Lower lobe of right lung (tissue), 2 donors: Measurements from ENCODE around the gene IRF2BP2. TPM values are rescaled to one million over a fixed set of nuclear protein-coding genes. Genes with fewer than 3 reads are reported as not detected.
A peak's percentile ranks its signal among the peaks of the same experiment; 100 is the strongest.

Experiments used
- ATAC-seq, 2 donors: fragments of 200-7000 bp; cut with Tn5 transposase; one replicate each; pipeline ENCODE4 v1.9.1; 2020 to 2022; ENCODE audit warnings: mild to moderate bottlenecking in 2 of 2, moderate library complexity in 2 of 2
- DNase-seq: peaks from one replicate; pipeline ENCODE4 v3.0.0-alpha.2; 2020
- H3K27ac ChIP-seq: fragments of 200-600 bp; one replicate; pipeline ENCODE4 v1.8.0; 2022
- H3K27me3 ChIP-seq: fragments of 200-600 bp; one replicate; pipeline ENCODE4 v1.8.0; 2022; ENCODE audit warnings: low read depth
- H3K36me3 ChIP-seq: fragments of 200-600 bp; one replicate; pipeline ENCODE4 v1.8.0; 2022; ENCODE audit warnings: mild to moderate bottlenecking
- H3K4me1 ChIP-seq: fragments of 200-600 bp; one replicate; pipeline ENCODE4 v1.8.0; 2022
- H3K4me3 ChIP-seq: fragments of 200-600 bp; one replicate; pipeline ENCODE4 v1.8.0; 2022; ENCODE audit warnings: mild to moderate bottlenecking
- H3K9me3 ChIP-seq: fragments of 200-600 bp; one replicate; pipeline ENCODE4 v1.8.0; 2022
- intact Hi-C: fragments of 100-400 bp; cut with DNase I; formaldehyde crosslinking; loops from one replicate; pipeline ENCODE4 v1.11.0; 2022
- total RNA-seq: library from RNA; stranded (reverse); fragmentation: NEBNext Ultra II Directional; extraction: Animal tissue kit (Norgen Biotek cat#: 25700); gene quantifications from one replicate; pipeline ENCODE4 v1.2.1, GENCODE V29; 2021
- TF ChIP-seq, protein P1 (sequence below): fragments of 200-600 bp; IDR thresholded peaks from one replicate; pipeline ENCODE4 v1.8.0; 2022; ENCODE audit warnings: antibody characterized with exemption, mild to moderate bottlenecking
- donor health status: DM: no; HTN: yes; CAD: no; lungs with severe emphysema.

Gene IRF2BP2
- total RNA-seq, 1 donor from 2014 or later, result 154 TPM

DNA sequence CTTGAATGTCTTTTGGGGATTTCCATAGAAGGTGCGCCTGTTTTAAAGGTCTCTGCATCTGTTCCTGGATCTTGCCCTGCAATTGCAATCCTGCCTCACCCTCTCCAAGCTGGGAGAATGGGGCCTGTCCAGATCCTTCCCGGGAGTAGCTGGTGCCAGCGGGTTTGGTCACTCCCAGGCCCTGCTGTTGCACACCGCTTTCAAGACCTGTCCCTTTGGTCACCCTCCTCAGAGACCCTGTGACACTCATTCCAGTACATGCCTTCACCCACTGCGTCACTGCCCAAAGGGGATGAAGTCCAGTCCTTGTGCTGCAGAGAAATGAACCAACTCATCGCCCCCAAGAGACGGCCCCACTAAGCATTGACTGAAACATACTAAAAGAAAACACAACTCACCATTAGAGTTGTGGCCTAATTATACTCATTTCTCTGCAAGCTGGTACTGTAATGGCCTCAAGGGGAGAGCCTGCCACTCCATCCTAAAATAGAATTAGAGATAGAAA, 1.9 kb upstream of the IRF2BP2 start:
- H3K4me1 ChIP-seq, result peaks cover 49% of the 10 kb centered on the region
- H3K27ac ChIP-seq, result peak overlapping the region; percentile 94
- H3K36me3 ChIP-seq, result peaks cover 10% of the 10 kb centered on the region
- peak overlapping the region; percentile 60 for H3K4me3 ChIP-seq
- intact Hi-C loops, result loop anchor here (5.0 kb wide), 1 partner anchor 110 kb away; no protein-coding TSS in a partner anchor
- TF ChIP-seq, protein P1, sequence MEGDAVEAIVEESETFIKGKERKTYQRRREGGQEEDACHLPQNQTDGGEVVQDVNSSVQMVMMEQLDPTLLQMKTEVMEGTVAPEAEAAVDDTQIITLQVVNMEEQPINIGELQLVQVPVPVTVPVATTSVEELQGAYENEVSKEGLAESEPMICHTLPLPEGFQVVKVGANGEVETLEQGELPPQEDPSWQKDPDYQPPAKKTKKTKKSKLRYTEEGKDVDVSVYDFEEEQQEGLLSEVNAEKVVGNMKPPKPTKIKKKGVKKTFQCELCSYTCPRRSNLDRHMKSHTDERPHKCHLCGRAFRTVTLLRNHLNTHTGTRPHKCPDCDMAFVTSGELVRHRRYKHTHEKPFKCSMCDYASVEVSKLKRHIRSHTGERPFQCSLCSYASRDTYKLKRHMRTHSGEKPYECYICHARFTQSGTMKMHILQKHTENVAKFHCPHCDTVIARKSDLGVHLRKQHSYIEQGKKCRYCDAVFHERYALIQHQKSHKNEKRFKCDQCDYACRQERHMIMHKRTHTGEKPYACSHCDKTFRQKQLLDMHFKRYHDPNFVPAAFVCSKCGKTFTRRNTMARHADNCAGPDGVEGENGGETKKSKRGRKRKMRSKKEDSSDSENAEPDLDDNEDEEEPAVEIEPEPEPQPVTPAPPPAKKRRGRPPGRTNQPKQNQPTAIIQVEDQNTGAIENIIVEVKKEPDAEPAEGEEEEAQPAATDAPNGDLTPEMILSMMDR, result no peak
- no peak for ATAC-seq
- no peaks in the 10 kb centered on the region for H3K27me3 ChIP-seq
- no peaks in the 10 kb centered on the region for H3K9me3 ChIP-seq
- peak; percentile 71 for DNase-seq

DNA sequence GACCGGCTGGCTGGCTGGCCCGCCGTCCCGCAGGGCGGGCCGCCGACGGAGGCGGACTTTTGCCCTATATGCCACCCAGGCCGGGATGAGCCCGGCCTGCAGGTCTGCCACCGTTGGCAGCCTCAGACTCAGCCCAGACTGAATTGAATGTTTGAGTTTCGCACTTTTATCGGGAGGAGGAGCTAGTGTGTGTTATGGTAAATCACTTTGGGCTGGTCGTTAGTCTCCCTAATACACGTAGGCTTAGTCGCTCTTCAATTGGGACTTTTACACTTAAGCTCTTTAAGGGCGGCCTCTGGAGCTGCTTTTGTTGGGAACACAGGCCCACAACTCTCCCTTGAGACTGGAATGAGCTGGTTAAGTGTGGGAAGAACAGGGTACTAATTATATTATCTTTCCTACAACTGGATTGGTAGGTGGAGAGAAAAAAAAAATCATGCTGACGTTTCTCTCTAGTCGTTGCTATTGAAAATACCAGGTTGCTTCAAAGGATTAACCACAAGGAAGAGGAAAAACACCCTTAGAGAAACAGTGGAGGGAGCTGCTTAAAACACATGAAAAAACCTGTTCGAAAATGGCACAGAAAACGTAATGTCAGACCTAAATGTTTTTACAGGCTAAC, 1.4 kb upstream of the IRF2BP2 start:
- DNase-seq (no peak), ATAC-seq (peak; percentile 56 to 60)
- H3K4me3 ChIP-seq, result peak overlapping the region; percentile 60
- peaks cover 44% of the 10 kb centered on the region for H3K4me1 ChIP-seq
- intact Hi-C loops, result loop anchor here (5.0 kb wide), 1 partner anchor 111 kb away; no protein-coding TSS in a partner anchor
- peaks cover 16% of the 10 kb centered on the region for H3K36me3 ChIP-seq
- TF ChIP-seq, protein P1, result no peak
- H3K9me3 ChIP-seq, result no peaks in the 10 kb centered on the region
- H3K27ac ChIP-seq, result peak overlapping the region; percentile 94
- H3K27me3 ChIP-seq, result no peaks in the 10 kb centered on the region

DNA sequence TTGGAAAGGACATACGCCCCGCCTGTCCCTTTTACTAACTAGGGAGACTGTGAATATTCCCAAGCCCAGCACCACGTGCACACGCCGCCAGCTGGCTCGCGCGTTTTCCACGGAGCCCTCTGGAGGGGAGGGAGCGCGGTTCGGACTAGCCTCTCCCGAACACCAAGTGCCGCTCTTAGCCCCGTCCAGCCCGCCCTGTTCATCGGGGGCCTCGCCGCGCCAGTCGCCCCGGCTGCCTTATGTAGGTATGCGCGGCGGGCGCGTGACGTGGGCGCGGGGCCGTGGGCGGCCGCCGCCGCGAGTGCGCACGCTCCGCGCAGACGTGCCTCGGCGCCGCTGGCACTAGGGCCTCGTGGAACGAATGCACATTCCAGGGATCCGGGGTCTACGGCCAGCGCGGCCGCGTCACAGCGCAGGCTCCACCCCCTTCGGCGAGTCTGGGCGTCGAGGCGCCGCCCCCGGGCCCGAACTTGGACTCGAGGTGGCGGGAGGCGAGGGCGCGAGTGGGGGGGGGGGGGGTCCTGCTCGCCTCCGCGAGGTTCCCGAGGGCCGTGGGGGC, 767 bp upstream of the IRF2BP2 start:
- Histone ChIP-seq H3K4me3 (peak overlapping the region; percentile 60), H3K36me3 (peaks cover 16% of the 10 kb centered on the region), H3K27ac (peak overlapping the region; percentile 94), H3K27me3 (no peaks in the 10 kb centered on the region), H3K4me1 (peaks cover 40% of the 10 kb centered on the region), H3K9me3 (no peaks in the 10 kb centered on the region)
- TF ChIP-seq, protein P1, result no peak
- intact Hi-C loops, result loop anchor here (5.0 kb wide), 1 partner anchor 112 kb away; no protein-coding TSS in a partner anchor
- DNase-seq (peak; percentile 98), ATAC-seq (peak; percentile 85 to 89)

DNA sequence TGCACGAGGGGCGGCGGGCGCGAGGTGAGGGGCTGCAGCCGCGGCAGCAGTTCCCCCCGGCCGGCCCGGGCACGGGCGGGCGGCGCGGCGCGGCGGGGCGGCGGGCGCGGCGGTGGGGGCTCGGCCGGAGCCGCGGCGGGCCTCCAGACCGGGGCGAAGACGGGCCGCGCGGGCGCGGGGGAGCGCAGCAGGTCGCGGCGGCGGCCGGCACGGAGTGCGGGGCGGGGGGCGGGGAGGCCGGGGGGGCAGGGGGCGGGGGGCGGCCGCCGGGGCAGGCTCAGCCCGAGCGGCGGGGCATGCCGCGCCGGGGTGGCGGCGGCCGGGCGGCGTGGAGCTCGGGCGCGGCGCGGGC, 311 bp downstream of the IRF2BP2 start:
- Histone ChIP-seq H3K4me1 (peaks cover 46% of the 10 kb centered on the region), H3K4me3 (peak overlapping the region; percentile 60), H3K36me3 (peaks cover 24% of the 10 kb centered on the region), H3K9me3 (no peaks in the 10 kb centered on the region), H3K27ac (peak overlapping the region; percentile 94), H3K27me3 (no peaks in the 10 kb centered on the region)
- TF ChIP-seq, protein P1, result no peak
- ATAC-seq (no peak), DNase-seq (peak; percentile 54)
- intact Hi-C loops, result loop anchor here (5.0 to 10.0 kb wide), 3 partner anchors 113 to 465 kb away; no protein-coding TSS in a partner anchor

DNA sequence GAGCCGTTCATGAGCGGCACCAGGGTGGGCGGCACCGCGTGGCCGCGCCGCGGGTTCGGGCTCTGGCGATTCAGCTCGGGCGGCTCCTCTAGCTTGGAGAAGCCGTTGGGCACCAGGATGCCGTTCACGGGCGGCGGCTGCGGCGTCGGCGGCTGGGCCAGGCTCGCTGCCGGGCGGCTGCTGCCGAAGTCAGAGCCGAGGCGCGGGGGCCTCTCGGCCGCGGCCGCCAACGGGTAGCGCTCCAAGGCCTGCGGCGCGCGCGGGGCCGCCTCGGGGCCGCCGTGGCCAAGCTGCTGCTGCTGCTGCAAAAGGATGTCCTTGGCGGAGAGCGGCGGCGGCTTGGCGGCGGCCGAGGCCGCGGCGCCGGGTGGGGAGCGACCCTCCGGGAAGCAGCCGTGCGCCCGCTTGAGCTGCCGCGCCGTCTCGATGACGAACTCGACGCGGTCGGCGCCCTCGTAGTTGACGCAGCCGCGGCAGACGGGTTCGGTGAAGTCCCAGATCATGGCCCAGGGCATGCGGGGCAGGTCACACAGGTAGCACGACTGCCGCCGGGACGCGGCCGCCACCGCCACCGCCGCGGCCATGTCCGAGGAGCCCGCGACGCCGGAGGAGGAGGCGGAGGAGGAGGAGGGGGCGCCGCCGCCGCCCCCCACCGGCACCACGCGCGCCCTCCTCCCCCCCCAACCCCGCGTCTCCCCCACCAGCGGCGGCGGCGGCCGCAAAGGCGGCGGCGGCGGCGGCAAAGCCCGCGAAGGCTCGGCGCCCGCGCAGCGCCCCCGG, 877 bp downstream of the IRF2BP2 start:
- peaks cover 26% of the 10 kb centered on the region for H3K36me3 ChIP-seq
- peak overlapping the region; percentile 85 for H3K4me3 ChIP-seq
- TF ChIP-seq, protein P1, result no peak
- intact Hi-C loops, result loop anchor here (10.0 kb wide), 2 partner anchors 114 to 466 kb away; no protein-coding TSS in a partner anchor
- H3K4me1 ChIP-seq, result peaks cover 48% of the 10 kb centered on the region
- peak; percentile 75 for DNase-seq
- ATAC-seq, result no peak
- peak overlapping the region; percentile 100 for H3K27ac ChIP-seq
- H3K9me3 ChIP-seq, result no peaks in the 10 kb centered on the region
- no peaks in the 10 kb centered on the region for H3K27me3 ChIP-seq
